ENCODE data around the gene ZFP3.

DNA sequence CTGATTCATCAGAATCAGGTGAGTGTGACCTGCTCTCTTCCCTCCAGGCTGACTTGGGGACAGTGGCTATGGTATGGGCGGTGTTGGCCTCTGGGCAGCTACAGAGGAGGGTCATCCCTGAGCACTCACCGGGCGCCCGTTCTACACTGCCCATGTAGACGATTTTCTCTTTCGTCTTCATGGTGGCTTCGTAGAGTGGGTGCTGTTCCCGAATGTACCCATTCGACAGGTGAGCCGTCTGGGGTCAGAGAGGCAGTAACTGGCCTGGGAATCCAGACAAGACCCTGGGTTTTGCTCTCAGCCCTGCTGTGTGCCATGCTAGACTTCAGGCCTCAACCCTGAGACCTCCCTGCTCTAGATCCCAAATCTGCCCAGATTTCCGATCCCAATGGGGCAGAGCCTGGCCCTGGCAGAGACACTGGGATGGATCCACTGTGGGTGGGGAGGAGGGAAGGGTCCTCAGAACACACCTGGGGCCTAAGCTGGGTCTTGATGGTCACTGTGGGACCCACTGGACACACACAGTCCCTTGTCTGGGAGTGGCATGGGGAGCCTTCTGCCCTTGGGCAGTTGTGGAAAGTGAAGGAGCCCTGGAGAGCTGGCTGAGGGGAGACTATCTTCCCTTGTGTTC lies 50.8 kb downstream of the ZFP3 start:
- TF ChIP-seq, protein P1, sequence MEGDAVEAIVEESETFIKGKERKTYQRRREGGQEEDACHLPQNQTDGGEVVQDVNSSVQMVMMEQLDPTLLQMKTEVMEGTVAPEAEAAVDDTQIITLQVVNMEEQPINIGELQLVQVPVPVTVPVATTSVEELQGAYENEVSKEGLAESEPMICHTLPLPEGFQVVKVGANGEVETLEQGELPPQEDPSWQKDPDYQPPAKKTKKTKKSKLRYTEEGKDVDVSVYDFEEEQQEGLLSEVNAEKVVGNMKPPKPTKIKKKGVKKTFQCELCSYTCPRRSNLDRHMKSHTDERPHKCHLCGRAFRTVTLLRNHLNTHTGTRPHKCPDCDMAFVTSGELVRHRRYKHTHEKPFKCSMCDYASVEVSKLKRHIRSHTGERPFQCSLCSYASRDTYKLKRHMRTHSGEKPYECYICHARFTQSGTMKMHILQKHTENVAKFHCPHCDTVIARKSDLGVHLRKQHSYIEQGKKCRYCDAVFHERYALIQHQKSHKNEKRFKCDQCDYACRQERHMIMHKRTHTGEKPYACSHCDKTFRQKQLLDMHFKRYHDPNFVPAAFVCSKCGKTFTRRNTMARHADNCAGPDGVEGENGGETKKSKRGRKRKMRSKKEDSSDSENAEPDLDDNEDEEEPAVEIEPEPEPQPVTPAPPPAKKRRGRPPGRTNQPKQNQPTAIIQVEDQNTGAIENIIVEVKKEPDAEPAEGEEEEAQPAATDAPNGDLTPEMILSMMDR (IDR thresholded peaks at IDR 0.05; ENCODE audit: low read length) = no peak
- no peak for TF ChIP-seq EZH2phosphoT487 (IDR thresholded peaks at IDR 0.05; ENCODE audit: low read length)
